GM06990 (cell line): ENCODE data around the gene HES6.

Experiments used
- DNase-seq: peaks from one replicate; pipeline ENCODE4 v3.0.0-alpha.2; 2011; ENCODE audit not compliant: insufficient read length; ENCODE audit errors: extremely low read depth
- H3K27me3 ChIP-seq: replicated peaks from 2 replicates; pipeline ENCODE4 v1.6.0; 2011; ENCODE audit warnings: low read length; ENCODE audit not compliant: control insufficient read depth, insufficient read depth
- H3K36me3 ChIP-seq: 2 replicates; pipeline ENCODE4 v1.5.1; 2011; ENCODE audit warnings: low read length; ENCODE audit not compliant: control insufficient read depth, insufficient read depth
- H3K4me3 ChIP-seq: replicated peaks from 2 replicates; pipeline ENCODE4 v1.5.1; 2011; ENCODE audit warnings: low read depth, mild to moderate bottlenecking, control low read depth, low read length
- TF ChIP-seq, protein P1 (sequence below): IDR thresholded peaks from 2 replicates; pipeline ENCODE4 v1.5.1; 2011; ENCODE audit warnings: low read length, control low read depth, mild to moderate bottlenecking, inconsistent platforms; ENCODE audit not compliant: insufficient read depth, poor library complexity, severe bottlenecking

Gene HES6

DNA sequence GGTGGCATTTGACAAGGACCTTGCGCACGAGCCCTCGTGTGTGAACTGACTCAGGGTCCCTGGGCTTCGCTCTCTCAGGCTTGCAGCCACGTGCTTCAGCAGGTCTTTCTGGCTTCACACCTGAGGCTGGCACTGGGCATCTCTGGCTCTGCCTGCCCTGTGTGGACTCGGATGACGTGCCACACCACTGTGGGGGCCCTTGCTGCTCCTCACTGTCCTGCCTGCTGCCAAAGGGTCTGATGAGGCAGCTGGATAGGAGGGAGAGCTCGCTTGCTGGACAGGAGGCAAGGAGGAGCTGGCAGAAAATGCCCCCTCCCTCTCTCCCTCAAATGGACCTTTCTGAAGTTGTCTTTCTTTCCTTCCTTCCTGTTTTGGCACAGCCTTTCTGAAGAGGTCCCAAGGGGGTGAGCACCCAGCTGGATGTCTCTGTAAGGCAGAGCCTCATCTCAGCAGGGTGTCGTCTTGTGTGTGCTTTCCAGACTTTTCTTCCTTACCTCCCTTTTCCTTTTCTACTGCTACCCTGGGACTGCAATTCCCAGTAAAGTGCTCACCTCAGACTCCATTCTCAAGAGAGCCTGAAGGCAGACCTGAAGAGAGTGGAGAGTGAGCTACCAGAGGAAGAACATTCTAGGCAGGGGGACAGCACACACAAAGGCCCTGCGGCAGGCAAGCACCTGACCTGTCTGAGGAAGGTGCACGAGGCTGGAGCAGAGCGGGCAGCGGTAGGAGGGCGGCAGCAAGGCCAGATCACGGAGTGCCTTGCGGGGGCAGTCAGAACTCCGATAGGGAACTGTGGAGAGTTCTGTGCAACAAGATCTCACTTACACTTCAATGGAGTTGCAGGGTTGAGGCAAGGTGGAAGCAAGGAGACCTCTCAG is 43.3 kb upstream of the HES6 start:
- Histone ChIP-seq H3K4me3 (no peak overlapping the region), H3K27me3 (no peaks in the 10 kb centered on the region), H3K36me3 (no peaks in the 10 kb centered on the region; the same call in 1 of the 2 replicates)
- TF ChIP-seq, protein P1, sequence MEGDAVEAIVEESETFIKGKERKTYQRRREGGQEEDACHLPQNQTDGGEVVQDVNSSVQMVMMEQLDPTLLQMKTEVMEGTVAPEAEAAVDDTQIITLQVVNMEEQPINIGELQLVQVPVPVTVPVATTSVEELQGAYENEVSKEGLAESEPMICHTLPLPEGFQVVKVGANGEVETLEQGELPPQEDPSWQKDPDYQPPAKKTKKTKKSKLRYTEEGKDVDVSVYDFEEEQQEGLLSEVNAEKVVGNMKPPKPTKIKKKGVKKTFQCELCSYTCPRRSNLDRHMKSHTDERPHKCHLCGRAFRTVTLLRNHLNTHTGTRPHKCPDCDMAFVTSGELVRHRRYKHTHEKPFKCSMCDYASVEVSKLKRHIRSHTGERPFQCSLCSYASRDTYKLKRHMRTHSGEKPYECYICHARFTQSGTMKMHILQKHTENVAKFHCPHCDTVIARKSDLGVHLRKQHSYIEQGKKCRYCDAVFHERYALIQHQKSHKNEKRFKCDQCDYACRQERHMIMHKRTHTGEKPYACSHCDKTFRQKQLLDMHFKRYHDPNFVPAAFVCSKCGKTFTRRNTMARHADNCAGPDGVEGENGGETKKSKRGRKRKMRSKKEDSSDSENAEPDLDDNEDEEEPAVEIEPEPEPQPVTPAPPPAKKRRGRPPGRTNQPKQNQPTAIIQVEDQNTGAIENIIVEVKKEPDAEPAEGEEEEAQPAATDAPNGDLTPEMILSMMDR = no peak
- no peak for DNase-seq

DNA sequence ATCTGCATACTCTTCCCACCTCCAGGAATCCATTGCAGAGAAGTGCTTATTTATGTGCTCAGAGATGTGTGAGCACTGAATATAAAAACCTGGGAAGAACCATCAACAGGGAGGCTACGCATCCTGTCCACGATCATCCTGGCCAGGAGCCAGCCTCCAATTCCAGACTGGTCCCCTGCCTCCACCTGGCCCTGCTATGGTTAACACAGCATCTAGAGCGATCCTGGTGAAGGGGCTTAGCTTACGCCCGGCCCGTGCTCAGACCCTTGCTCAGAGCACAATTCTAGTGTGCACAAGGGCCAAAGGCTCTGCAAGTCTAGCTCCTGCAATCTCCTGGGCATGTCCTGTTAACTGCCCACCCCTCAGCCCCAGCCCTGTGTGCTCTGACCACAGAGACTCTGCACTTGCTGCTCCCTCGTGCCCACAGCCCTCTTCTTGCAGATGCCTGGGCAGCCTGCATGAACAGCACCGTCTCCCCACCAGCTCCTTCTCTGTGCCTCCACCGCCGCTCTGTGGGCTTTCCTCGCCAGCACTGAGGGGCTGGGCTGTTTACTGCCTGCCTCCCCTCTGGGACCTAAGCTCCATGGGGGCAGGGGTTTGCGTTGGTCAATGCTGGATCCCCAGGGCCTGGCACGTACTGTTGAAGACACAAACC is 42.1 kb upstream of the HES6 start:
- no peaks in the 10 kb centered on the region for H3K27me3 ChIP-seq

DNA sequence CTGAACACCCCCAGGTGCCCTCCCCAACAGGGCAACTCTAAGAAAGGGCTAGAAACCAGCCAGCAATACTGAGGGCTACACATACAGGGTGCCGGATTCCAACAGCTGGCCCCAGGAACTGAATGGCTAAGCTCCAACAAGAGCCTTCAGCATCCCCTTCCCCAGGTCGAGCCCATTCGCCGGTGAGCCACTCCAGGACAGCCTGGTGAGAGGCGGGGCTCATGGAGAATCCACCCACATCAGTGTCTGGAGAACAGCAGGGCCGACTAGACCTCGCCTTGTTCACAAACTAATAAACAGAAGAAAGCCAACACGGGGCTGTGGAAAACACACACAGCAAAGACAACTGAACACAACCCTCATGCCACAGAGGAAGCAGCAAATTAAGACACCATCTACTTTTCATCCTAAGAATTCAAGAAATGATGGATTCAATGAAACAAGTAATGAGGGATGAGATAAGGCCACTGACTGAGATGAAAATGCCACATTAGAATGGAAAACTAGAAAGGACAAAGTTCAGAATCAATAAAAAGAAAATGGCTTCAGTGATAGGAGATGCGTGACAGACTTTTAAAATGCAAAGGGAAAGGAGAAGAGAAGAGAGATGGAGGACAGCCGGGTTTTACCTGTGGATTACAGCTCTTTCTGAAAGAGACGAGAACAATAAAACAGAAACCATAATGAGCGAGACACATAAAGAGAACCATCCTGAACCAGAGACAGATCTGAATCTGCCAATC is 40.4 kb upstream of the HES6 start:
- TF ChIP-seq, protein P1 = no peak
- DNase-seq = no peak
- H3K27me3 ChIP-seq = no peaks in the 10 kb centered on the region
- peaks cover 13% of the 10 kb centered on the region for H3K36me3 ChIP-seq
- no peak overlapping the region for H3K4me3 ChIP-seq

More for the DNA sequence above, 42.1 kb upstream of the HES6 start:
- no peak for DNase-seq
- TF ChIP-seq, protein P1 = no peak
- Histone ChIP-seq H3K36me3 (peaks cover 5% of the 10 kb centered on the region), H3K4me3 (no peak overlapping the region)

DNA sequence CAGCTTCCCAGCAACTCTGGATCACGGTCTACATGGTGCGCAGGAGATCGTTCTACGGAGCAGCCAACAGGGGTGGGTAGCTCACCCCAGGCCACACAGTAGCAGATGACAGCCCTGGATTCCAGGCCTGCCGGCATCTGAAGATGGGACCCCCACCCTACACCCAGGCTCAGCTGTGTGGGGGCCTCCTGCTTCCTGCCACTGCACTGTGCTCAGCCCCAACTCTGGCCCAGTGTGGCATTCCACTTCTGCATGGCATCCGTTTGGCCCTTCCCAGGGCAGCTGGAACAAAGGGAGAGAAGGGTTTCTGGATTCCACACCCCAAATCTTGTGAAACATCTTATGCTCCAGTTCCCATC is 39.5 kb upstream of the HES6 start:
- peaks cover 20% of the 10 kb centered on the region for H3K36me3 ChIP-seq
- no peak for DNase-seq
- no peaks in the 10 kb centered on the region for H3K27me3 ChIP-seq
- TF ChIP-seq, protein P1 = no peak
- no peak overlapping the region for H3K4me3 ChIP-seq

DNA sequence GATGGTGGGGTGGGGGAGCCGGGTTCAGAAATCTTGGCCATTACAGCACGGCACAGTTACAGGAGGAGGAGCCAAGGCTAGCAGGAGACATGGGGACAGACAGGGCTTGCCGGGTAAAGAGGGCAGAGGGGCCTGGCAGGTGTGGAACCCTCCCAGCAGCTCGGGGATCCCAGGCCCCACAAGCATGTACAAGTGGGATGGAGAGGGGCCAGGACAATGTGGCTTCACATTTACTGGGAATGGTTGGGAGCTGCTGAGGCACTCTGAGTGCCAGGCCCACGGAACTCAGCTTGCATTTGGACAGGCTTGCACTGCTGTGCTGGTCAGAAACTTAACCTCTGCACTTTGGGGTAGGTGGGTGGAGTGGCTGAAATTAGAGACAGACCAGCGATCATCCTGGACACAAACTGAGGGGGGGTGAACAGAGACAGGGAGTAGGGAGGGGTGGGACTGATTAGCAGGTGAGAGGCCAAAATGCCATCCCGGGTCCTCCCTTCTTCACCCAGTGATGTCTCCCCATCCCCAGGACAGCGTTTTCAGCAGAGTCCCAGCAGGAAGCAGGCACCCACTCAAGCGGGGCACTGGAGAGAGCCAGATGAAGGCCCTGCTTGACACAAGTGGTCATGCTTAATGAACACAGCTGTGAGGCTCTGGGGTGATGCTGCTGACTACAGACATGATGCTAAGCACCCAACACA is 38.9 kb upstream of the HES6 start:
- Histone ChIP-seq H3K4me3 (no peak overlapping the region), H3K27me3 (no peaks in the 10 kb centered on the region), H3K36me3 (peaks cover 20% of the 10 kb centered on the region)
- TF ChIP-seq, protein P1 = no peak
- no peak for DNase-seq
